COLO668 (cell line): ENCODE data around the gene INTS13.
"Not testable (repeated sequence)": the region's sequence is repeated elsewhere in the genome, so short reads cannot be mapped to it uniquely, and the experiment has no call there.

ENCODE experiments used
- DNase-seq: peaks from one replicate; lab custom pipeline; 2025; ENCODE audit not compliant: unreplicated experiment; lab: John Stamatoyannopoulos, UW

The INTS13 gene, protein sequence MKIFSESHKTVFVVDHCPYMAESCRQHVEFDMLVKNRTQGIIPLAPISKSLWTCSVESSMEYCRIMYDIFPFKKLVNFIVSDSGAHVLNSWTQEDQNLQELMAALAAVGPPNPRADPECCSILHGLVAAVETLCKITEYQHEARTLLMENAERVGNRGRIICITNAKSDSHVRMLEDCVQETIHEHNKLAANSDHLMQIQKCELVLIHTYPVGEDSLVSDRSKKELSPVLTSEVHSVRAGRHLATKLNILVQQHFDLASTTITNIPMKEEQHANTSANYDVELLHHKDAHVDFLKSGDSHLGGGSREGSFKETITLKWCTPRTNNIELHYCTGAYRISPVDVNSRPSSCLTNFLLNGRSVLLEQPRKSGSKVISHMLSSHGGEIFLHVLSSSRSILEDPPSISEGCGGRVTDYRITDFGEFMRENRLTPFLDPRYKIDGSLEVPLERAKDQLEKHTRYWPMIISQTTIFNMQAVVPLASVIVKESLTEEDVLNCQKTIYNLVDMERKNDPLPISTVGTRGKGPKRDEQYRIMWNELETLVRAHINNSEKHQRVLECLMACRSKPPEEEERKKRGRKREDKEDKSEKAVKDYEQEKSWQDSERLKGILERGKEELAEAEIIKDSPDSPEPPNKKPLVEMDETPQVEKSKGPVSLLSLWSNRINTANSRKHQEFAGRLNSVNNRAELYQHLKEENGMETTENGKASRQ

DNA sequence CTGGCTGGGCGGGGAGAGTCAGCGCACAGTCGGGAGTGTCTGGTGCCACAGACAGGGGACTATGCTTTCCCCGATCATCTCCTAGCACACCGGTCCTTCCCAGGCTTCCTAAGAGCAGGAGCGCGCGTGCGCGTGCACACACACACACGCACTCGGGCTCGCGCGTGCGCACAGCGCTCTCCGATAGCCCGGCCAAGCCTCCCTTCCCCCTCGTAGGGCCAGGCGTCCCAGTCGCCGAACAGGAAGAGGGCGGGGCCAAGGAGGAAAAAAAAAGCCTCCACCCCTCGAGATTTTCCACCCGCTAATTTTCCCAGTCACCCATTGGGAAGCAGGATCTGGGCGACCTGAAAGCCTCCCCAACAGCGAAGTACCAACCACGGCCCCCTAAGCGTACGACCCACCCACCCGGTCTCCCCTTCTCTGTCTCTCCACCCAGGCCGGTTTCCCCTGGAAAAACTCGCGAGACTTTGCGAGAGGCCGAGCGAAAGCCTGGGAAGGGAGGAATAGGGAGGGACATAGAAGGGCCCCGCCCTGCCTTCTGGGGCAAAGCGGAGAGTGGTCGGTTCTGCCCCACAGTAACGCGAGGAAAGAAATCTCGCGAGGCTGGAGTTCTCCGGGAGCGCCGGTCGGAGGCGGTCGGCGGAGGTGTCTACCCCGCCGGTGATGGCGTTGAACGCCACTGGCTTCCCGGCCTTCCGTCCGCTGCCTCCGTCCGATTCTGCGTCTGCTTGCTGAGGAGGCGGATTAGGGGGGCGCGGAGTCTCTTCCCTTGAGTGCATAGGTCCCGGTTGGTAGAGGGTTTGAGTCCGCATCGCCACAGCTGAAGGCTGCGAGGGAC is at the start of gene INTS13, which contains the start of gene FGFR1OP2:
Gene INTS13, minus strand, starts transcription at position 119 of the 838 bp plus-strand sequence. CDS start 1,178 bp downstream, outside the sequence.
Gene FGFR1OP2, plus strand, starts transcription at position 608 of the 838 bp plus-strand sequence. CDS start 15,689 bp downstream, outside the sequence.
- peak; percentile 97 for DNase-seq

DNA sequence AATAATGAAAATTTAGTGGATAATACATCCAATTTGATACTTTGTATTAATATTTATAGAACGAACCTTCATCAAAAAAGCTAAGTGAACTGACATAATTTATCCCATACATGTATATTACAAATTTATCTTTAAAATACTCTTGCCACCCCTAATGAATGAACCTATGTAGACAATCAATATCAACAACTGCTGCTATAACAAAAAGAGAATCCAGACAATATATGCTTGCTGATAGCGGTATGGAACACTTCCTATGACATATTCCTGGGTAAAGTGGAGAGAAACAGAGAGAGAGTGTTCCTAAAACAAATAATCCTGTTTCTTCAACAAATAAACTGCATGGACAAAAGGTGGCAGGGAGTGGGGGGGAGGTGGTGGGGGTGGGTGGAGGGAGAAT is 45.1 kb upstream of the INTS13 start:
- DNase-seq = no peak

GRCh38 chr12:26979733-26980132 is 42.0 kb upstream of the INTS13 start:
- DNase-seq = no peak

DNA sequence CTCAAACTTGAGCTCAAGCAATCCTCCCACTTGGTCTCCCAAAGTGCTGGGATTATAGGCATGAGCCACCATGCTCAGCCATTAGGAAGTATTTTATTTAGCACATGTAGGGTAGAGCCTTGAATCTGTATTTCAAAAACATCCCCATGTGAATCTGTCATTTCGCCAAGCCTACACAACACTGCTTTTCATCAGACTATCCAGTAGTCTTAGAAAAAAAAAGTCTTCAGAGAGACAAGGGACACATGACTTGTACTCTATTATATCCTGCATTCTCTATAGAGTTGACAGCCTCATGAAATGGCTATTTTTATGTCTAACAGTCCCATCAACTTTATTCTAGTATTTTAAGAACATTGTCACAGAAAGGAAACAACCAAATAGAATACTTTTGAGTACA is 41.0 kb upstream of the INTS13 start:
- no peak for DNase-seq

DNA sequence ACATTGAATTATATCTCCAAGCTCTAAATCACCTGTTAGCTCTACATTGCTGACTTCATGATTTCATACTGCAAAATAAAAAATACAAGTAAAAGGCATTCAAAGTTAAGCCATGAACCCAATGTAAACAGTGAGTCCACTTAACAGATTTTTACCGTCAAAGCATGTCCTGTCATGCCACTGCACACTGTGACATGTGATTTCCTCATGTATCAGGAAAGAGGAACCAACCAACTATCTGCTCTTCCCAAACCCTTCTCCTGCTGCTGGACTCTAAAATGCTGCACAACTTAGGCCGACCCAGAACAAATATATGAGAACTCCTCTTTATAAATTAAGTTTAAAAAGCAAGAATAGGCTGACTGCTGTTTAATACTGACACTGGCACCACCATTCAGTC is 38.9 kb upstream of the INTS13 start:
- no peak for DNase-seq

DNA sequence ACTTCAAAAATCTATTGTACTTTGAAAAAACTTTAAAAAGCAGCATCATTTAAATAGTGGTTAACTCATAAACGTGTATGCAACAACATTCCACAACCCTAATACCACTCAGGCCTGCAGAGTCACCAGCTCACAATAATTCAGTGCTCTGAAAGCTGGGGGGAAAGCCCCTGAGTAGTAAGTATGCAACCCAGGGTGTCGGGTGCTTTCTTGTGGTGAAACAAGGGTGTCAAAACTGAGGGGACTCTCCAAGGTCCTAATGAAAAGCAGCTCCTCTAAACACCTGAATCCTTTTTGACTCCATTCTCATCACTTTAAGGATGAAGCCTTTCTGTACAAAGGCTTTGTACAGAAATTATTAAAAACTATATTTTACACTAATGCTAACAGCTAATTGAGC is 34.2 kb upstream of the INTS13 start:
- no peak for DNase-seq

- no peak for DNase-seq
These were observed 32.4 kb upstream of the INTS13 start for GRCh38 chr12:26970136-26970535.

DNA sequence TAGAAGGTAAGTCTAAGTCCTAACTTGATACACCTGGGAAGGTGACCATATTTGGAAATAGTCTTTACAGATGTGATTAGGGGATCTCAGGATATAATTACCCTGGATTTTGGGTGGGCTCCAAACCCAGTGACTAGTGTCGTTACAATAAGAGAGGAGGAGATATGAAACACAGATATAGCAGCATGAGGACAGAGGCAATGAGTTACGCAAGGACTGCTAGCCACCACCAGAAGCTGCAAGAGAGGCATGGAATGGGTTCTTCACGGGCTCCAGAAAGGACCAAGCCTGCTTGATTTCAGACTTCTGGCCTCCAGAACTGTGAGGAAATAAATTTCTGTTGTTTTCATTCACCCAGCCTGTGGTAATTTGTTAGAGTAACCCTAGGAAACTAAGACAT is 29.1 kb upstream of the INTS13 start:
- no peak for DNase-seq

DNA sequence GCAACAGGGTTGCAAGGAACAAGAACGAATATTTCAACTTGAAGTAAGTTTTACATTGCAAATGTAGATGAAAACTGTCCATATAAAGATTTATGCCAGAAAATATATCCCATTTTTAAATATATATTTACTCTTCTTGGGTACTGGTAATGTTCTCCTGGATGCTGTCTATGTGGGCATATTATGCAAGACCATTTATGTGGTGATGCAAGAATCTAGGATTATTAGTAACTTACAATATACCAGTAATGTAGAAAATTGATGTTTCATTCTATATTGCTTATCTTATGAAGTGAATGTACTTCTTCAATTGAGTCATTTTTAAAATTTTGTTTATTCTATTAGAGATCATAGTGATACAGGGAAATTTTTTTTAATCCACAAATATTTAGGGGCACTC is 25.6 kb upstream of the INTS13 start:
- no peak for DNase-seq

GRCh38 chr12:26961803-26962202 is 24.0 kb upstream of the INTS13 start:
- DNase-seq = no peak

DNA sequence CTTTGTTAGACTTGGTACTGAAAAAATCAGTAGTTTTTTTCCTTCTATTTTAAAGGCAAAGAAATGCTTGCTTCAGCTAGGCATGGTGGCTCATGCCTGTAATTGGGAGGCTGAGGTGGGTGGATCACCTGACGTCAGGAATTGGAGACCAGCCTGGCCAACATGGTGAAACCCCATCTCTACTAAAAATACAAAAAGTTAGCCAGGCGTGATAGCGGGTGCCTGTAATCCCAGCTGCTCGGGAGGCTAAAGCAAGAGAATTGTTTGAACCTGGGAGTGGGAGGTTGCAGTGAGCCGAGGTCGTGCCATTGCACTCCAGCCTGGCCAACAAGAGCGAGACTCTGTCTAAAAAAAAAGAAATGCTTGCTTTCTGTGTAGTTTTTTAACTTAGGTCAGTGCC is 23.6 kb upstream of the INTS13 start:
- not testable (repeated sequence) for DNase-seq

DNA sequence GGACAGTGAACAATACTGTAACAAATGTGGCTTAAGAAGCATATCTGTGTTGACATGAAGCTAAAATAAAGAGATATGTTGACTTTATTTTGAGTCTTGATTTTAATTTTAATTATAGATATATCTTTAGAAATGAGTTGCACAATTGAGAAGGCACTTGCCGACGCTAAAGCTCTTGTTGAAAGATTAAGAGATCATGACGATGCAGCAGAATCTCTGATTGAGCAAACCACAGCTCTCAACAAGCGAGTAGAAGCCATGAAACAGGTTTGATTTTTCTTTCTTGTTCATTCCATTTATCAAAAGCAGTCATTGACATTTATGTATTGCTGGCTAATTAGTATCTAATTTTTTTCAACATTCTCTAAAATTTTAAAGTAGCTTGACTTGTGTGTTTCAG is 16.2 kb upstream of the INTS13 start:
- DNase-seq = no peak

DNA sequence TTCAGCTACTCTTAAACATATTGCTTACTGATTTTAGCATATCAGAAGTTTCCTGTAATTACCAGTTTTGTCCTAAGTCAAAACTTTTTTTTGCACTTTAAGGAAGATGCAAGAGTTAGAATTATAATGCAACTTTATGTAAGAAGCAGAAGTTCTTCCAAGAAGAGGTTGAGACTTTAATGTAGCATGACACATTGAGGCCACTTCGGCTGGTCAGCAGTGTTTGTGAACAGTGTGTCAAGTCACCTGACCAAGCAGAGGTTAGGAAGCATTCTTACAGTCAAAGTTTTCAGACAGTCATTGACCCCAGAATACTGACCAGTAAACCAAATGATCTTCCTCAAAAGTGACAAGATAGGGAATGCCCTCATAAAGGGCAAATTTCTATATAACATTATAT is 15.7 kb upstream of the INTS13 start:
- DNase-seq = no peak

- DNase-seq = no peak
These were observed 10.5 kb upstream of the INTS13 start for GRCh38 chr12:26948309-26948708.

DNA sequence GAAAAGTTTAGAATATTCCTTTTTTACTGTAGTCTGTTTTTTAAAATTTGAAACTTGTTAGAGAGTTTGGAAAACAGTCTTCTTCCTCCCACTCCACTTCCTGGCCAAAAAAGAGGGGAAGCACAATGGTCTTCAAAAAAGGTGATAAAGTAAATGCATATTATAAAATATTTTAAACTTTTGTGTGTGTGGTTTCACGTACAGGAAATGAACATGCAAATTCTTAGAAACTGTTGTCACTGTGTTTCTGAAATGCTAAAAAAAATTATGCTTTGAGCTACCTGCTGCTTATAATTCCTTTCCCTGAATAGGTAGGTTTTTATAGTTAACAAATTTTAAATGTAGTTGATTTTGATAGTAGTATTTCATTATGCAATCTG is 3.4 kb upstream of the INTS13 start:
- no peak for DNase-seq

DNA sequence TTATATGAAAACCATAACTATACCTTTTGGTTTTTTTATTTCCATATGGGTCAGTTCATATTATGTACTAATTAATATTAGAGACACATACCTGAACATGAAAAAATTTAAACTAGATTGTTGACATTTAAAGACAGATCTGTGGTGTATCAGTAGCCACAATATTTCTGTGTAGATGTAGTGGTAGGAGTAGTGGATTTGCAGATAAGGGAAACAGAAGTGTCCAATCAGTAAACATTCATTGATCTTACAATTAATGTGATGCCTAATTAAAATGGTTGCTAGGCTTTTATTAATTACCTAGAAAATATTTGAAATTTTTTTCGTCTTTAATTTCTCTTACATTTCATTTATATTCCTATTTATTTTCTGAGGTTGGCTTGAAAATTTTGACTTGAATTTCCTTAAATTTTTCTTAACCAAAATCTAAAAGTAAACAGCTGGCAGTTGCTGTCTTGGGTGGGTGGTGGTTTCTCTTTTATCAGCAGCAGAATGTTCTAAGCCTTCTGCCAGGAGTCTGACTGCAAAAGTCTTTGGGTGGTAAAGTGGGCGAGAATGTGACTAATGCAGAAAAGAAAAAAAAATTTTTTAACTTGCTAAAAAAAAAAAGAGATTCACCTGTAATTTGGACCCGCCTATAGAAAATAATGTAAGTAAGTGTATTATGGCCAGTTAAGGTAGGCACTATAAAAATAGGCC is 2.9 kb upstream of the INTS13 start:
- DNase-seq = no peak

DNA sequence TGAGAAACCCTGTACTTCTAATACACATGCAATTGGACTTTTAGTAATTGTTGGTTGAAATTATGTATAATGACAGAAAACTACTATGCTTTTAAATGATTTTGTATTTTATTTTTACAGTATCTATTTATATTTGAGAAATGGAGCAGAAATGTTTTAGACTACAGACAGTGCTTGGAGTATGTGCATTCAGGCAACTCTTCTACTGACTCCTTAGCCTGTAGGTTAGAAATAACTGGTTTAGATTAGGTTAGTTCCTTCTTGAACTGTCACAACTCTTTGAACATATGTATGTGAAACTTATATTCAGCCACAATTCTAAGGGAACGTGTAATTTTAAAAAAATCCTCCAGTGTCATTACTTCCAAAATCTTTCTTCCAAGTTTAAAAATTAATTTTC is 2.2 kb upstream of the INTS13 start:
- no peak for DNase-seq

DNA sequence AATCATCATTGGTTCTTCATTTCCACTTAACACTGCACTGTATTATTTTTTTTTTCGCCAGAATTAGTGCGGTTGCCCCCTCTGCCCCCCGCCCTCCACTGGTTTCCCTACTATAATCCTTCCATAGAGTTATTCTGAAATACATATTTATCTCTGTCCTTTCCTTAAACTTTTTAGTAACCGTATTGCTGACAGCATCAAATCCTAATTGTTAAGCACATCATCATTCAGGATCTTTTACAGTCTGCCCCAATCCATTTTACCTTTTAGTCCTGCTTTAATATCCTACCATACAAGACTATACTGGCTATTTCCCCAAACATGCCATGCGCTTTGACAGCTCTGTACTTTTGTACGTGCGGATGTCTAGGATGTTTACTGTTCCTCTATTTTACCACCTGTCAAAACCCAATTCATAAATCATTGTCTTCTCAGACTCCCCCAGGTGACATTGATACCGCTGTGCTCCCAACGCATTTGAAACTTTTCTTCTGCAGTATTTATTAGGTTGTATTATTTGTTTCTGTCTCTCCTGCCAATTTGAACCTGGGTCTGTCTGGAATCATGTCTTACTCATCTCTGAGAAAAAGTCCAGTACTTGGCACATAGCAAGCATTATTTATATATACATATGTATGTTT is 1.5 kb upstream of the INTS13 start:
- no peak for DNase-seq

GRCh38 chr12:26938701-26939062 is 901 bp upstream of the INTS13 start:
- peak; percentile 56 for DNase-seq

DNA sequence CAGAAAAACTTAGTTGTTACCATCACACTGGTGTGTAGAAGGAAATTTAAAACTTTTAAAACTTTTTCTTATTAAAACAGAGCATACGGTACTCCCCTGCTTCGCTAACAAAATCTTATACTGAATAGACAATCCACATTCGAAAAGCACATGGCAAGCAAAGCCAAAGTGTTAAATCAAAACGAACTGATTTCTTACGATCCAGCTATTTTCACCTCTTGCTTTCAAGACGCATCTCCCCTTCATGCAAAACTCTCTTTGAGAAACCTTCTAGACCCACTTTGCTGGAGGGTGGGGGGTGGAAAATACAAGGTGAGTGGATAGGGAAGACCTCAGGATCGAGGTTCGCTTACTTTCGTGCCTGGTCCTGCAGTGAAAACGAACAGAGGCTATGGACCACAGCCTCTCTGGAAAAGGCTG is 328 bp downstream of the INTS13 start:
- DNase-seq = no peak
